K562 (cell line): ENCODE results near the gene FARSA. TPM values are rescaled to one million over a fixed set of nuclear protein-coding genes. Genes with fewer than 3 reads are reported as not detected.

Experiments
- ATAC-seq: fragments of 200-7000 bp; cut with Tn5 transposase; 3 replicates; pipeline ENCODE4 v1.9.1; 2020; ENCODE audit warnings: moderate library complexity
- BruUV-seq: library from RNA; stranded (reverse); fragments of 400-500 nt; replicated peaks from 2 replicates; lab custom pipeline; 2021; lab: Mats Ljungman, UMichigan
- CTCF ChIA-PET: fragments of 300-600 bp; formaldehyde crosslinking; extraction: SDS; loops from one replicate; lab custom pipeline; 2021; ENCODE audit warnings: low intra/inter-chr PET ratio; lab: Yijun Ruan, JAX
- POLR2A ChIA-PET: fragments of 300-600, 350-650 bp; sonication (Branson Sonifier 250); formaldehyde crosslinking; extraction: SDS; loops from one replicate; lab custom pipeline; 2021; ENCODE audit warnings: antibody characterized with exemption, inconsistent platforms; lab: Yijun Ruan, JAX
- DNase-seq, 4 experiments: peaks; one replicate each; pipeline versions ENCODE4 v3.0.0 to v3.0.0-alpha.2; 2011 to 2018; ENCODE audit warnings: low spot score in 3 of 4, mixed read lengths in 3 of 4; ENCODE audit errors: extremely low read depth in 1 of 4
- FAIRE-seq: peaks from 2 replicates; lab custom pipeline; 2011; peaks lifted over from hg19 to GRCh38; lab: Jason Lieb, UNC
- H2AFZ ChIP-seq: 2 replicates; pipeline ENCODE4 v1.6.0; 2011; ENCODE audit warnings: low read depth, low read length, control low read depth, inconsistent platforms
- H3K27ac ChIP-seq: fragments of 200-600 bp; 3 replicates; pipeline ENCODE4 v1.8.0; 2011; ENCODE audit warnings: low read depth, mild to moderate bottlenecking, control low read depth, inconsistent platforms, low read length, moderate library complexity, mixed read lengths; ENCODE audit errors: extremely low read depth
- H3K27me3 ChIP-seq, 2 experiments: fragments of 300-600 bp in 1 of 2; 2 replicates in 1 of 2; 3 replicates in 1 of 2; pipeline versions ENCODE4 v1.6.0 to v1.8.0; 2011; ENCODE audit warnings: inconsistent platforms in 2 of 2, low read length in 2 of 2, mild to moderate bottlenecking in 1 of 2, mixed read lengths in 1 of 2, moderate library complexity in 1 of 2; ENCODE audit not compliant: control insufficient read depth in 2 of 2, insufficient read depth in 2 of 2
- H3K36me3 ChIP-seq: fragments of 300-600 bp; 3 replicates; pipeline ENCODE4 v1.8.0; 2011; ENCODE audit warnings: mild to moderate bottlenecking, low read length, inconsistent platforms; ENCODE audit not compliant: control insufficient read depth, insufficient read depth
- H3K4me1 ChIP-seq, 2 experiments: fragments of 200-600 bp in 1 of 2; replicated peaks in 1 of 2; 2 replicates in 1 of 2; 3 replicates in 1 of 2; pipeline versions ENCODE4 v1.5.1 to v1.8.0; 2011; ENCODE audit warnings: inconsistent platforms in 2 of 2, low read length in 2 of 2, mild to moderate bottlenecking in 1 of 2, mixed read lengths in 1 of 2, moderate library complexity in 1 of 2; ENCODE audit not compliant: control insufficient read depth in 2 of 2, insufficient read depth in 2 of 2
- H3K4me2 ChIP-seq: 2 replicates; pipeline ENCODE4 v1.6.1; 2011; ENCODE audit warnings: low read length, control low read depth, inconsistent platforms, mixed read lengths; ENCODE audit not compliant: insufficient read depth
- H3K4me3 ChIP-seq: fragments of 200-600 bp; sonication (generic), shearing (Covaris generic); 2 replicates; pipeline ENCODE4 v1.5.1; 2016; ENCODE audit warnings: control low read depth, inconsistent platforms
- H3K79me2 ChIP-seq: fragments of 200-600 bp; 3 replicates; pipeline ENCODE4 v1.8.0; 2011; ENCODE audit warnings: low read length, inconsistent platforms; ENCODE audit not compliant: control insufficient read depth, insufficient read depth
- H3K9ac ChIP-seq, 2 experiments: 2 replicates each; pipeline versions ENCODE4 v1.6.0 to v1.6.1; 2011; ENCODE audit warnings: low read depth in 2 of 2, low read length in 2 of 2, control low read depth in 1 of 2, inconsistent platforms in 1 of 2, mild to moderate bottlenecking in 1 of 2, mixed read lengths in 1 of 2; ENCODE audit not compliant: insufficient read depth in 1 of 2
- H3K9me1 ChIP-seq: one replicate; pipeline ENCODE4 v1.6.0; 2011; ENCODE audit warnings: inconsistent platforms, mild to moderate bottlenecking, low read length, moderate library complexity; ENCODE audit not compliant: control insufficient read depth, insufficient read depth
- H3K9me3 ChIP-seq: replicated peaks from 2 replicates; pipeline ENCODE4 v1.5.1; 2011; ENCODE audit warnings: low read depth, low read length, inconsistent platforms; ENCODE audit not compliant: control insufficient read depth, insufficient read depth
- H4K20me1 ChIP-seq: replicated peaks from 2 replicates; pipeline ENCODE4 v1.6.1; 2011; ENCODE audit warnings: low read length, inconsistent platforms, mixed read lengths; ENCODE audit not compliant: control insufficient read depth, insufficient read depth
- GTF2E2 ChIP-seq: fragments of 200-800 bp; sonication (Bioruptor generic); IDR thresholded peaks from 2 replicates; pipeline ENCODE4 v1.6.1; 2016; ENCODE audit warnings: missing genetic modification characterization, missing compliant biosample characterization
- PTRF ChIP-seq: fragments of 450-650 bp; IDR thresholded peaks from 2 replicates; pipeline ENCODE4 v1.6.1; 2016; ENCODE audit warnings: mild to moderate bottlenecking, missing genetic modification characterization, missing compliant biosample characterization
- UBTF ChIP-seq, 2 experiments: IDR thresholded peaks; 2 replicates each; pipeline ENCODE4 v1.6.1; 2012; ENCODE audit warnings: improper control_type of control experiment in 2 of 2, low read depth in 2 of 2, low read length in 2 of 2, borderline replicate concordance in 1 of 2
- ZNF696 ChIP-seq: fragments of 250-450 bp; sonication (Bioruptor Pico); conservative IDR thresholded peaks from 2 replicates; pipeline ENCODE4 v1.4.0; 2020; ENCODE audit warnings: mild to moderate bottlenecking, moderate library complexity
- ZNF778 ChIP-seq: fragments of 450-650 bp; formaldehyde crosslinking; IDR thresholded peaks from 2 replicates; pipeline ENCODE4 v1.4.0; 2020; ENCODE audit warnings: mild to moderate bottlenecking, moderate library complexity
- WGBS: fragments of 100-300 bp; shearing (Covaris generic); methylation state at CpG from one replicate; pipeline ENCODE4 v1.1.6; 2016; ENCODE audit warnings: low coverage, mixed read lengths; ENCODE audit not compliant: insufficient coverage; ENCODE audit errors: missing lambda C conversion rate; 5-methylcytosine and 5-hydroxymethylcytosine counted together
- in situ Hi-C: fragments of 300-500 bp; cut with MboI; formaldehyde crosslinking; loops from 4 replicates; pipeline ENCODE4 v1.15.0; 2018; ENCODE audit warnings: inconsistent platforms, mixed read lengths
- intact Hi-C: fragments of 100-400 bp; cut with micrococcal nuclease; formaldehyde crosslinking; loops from 2 replicates; pipeline ENCODE4 v1.14.2; 2022
- polyA plus RNA-seq, 8 experiments: library from polyadenylated mRNA; depleted of rRNA in 4 of 8; stranded (reverse) in 5 of 8; unstranded in 3 of 8; fragments of >200 nt; fragmentation: Nextera tagmentation in 2 of 8; fragmentation: Illumina TruSeq in 1 of 8; extraction: Ambion mirVana in 2 of 8; extraction: Trizol in 1 of 8; gene quantifications; 2 replicates each; pipeline versions ENCODE4 v1.2.1 to v1.2.3, GENCODE V29; 2011 to 2014; ENCODE audit warnings: inconsistent platforms in 1 of 8, missing spikeins in 1 of 8
- total RNA-seq, 7 experiments: library from RNA; depleted of rRNA in 6 of 7; stranded (reverse); fragments of >200 nt in 6 of 7; fragmentation: Illumina TruSeq in 2 of 7; extraction: Trizol in 2 of 7; gene quantifications; 2 replicates each; pipeline versions ENCODE4 v1.2.1 to v1.2.3, GENCODE V29; 2011 to 2021; ENCODE audit warnings: low replicate concordance in 1 of 7
- TF ChIP-seq, protein P1 (sequence below): fragments of 450-650 bp; IDR thresholded peaks from 2 replicates; pipeline ENCODE4 v1.6.1; 2017; ENCODE audit warnings: antibody characterized with exemption, mild to moderate bottlenecking
- TF ChIP-seq, protein P2 (sequence below): fragments of 450-650 bp; formaldehyde crosslinking; IDR thresholded peaks from 2 replicates; pipeline ENCODE4 v1.4.0; 2022; ENCODE audit warnings: mild to moderate bottlenecking, moderate library complexity
- TF ChIP-seq, protein P3 (sequence below): fragments of 250-450 bp; sonication (Bioruptor Pico); IDR thresholded peaks from 2 replicates; pipeline ENCODE4 v1.4.0; 2020; ENCODE audit warnings: mild to moderate bottlenecking, moderate library complexity

FARSA gene
- total and polyA plus RNA-seq, 9 of the 15 experiments (the other 6 are each of a cell fraction or from before 2014, with no cell fraction given): 25.2 to 237 (median 89.6) TPM

DNA sequence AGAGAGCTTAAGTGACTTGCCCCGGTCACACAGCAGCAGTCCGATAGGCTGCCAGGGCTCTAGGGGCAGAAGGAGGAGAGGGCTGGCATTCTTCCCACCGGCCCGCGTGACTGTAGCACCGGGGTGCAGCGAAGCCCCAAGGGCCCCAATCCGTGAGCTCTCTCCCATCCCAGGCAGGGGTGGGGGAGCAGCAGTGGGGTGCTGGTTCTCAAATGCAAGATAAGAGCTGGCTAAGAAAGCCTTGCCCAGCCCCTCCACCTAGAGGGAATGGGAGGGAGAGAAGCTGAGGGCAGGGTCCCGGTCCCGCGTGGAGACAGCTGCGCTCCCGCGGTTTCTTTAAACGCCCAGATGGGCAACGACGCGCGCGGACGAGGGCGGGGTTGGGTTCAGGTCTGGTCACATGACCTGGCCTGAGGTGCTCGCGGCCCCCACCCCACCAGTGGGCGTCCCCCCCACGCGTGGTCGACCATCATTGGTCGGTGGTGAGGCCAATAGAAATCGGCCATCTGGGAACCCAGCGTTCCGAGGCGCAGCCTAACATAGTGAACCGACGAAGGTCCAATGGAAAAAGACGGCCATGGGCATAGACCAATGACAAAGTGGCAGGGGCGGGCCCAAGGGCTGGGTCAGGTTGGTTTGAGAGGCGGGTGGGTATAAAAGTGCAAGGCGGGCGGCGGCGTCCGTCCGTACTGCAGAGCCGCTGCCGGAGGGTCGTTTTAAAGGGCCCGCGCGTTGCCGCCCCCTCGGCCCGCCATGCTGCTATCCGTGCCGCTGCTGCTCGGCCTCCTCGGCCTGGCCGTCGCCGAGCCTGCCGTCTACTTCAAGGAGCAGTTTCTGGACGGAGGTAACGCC, 4.6 kb upstream of the FARSA start, which contains the start of gene CALR:
Gene CALR, plus strand, starts transcription at position 683 of the 852 bp plus-strand sequence. Its CDS starts 71 bp downstream, at position 754.
- peaks cover 25% of the 10 kb centered on the region for H4K20me1 ChIP-seq
- peak within 1 kb of the TSS; percentile 99 for H3K9ac ChIP-seq
- ATAC-seq (peak; percentile 93), FAIRE-seq (peak; percentile 98), DNase-seq (peak; percentile 92 to 100 (median 96))
- intact Hi-C loops (loop anchor here (5.0 kb wide), 1 partner anchor 51 kb away; the partner anchor contains the start of gene KLF1), in situ Hi-C loops (no loop called here)
- peak within 1 kb of the TSS; percentile 86 for H2AFZ ChIP-seq
- peak within 1 kb of the TSS; percentile 94 for H3K27ac ChIP-seq
- no peaks in the 10 kb centered on the region for H3K27me3 ChIP-seq
- no peaks in the 10 kb centered on the region for H3K9me3 ChIP-seq
- peaks cover 42% of the 10 kb centered on the region for H3K36me3 ChIP-seq
- CTCF ChIA-PET: no interaction called here
- H3K79me2 ChIP-seq: peaks cover 57% of the 10 kb centered on the region
- POLR2A ChIA-PET: interaction anchor here (0.5 to 2.2 kb wide), 25 partner anchors 8 to 226 kb away, joined by 3 to 11 read pairs (median 3); partner anchors contain the start of genes DNASE2, GADD45GIP1, GCDH and KLF1
- H3K4me1 ChIP-seq: peaks cover 36 to 44% of the 10 kb centered on the region in 2 experiments
- under 1% methylated on average over 56 of the region's 63 CpGs for WGBS
- BruUV-seq: no TSS peak
- H3K9me1 ChIP-seq: peaks cover 3% of the 10 kb centered on the region
- peak within 1 kb of the TSS; percentile 90 for H3K4me3 ChIP-seq
- peak within 1 kb of the TSS; percentile 98 for H3K4me2 ChIP-seq
- TF ChIP-seq UBTF (IDR thresholded peaks at IDR 0.05; ENCODE audit: borderline replicate concordance in 1 of 2, low read depth in 2 of 2, low read length in 2 of 2) (no peak), GTF2E2 (tag) (peak; percentile 95), ZNF696 (CRISPR knock-in tag) (no peak), PTRF (tag) (no peak), ZNF778 (CRISPR knock-in tag) (no peak)
- TF ChIP-seq, protein P1, sequence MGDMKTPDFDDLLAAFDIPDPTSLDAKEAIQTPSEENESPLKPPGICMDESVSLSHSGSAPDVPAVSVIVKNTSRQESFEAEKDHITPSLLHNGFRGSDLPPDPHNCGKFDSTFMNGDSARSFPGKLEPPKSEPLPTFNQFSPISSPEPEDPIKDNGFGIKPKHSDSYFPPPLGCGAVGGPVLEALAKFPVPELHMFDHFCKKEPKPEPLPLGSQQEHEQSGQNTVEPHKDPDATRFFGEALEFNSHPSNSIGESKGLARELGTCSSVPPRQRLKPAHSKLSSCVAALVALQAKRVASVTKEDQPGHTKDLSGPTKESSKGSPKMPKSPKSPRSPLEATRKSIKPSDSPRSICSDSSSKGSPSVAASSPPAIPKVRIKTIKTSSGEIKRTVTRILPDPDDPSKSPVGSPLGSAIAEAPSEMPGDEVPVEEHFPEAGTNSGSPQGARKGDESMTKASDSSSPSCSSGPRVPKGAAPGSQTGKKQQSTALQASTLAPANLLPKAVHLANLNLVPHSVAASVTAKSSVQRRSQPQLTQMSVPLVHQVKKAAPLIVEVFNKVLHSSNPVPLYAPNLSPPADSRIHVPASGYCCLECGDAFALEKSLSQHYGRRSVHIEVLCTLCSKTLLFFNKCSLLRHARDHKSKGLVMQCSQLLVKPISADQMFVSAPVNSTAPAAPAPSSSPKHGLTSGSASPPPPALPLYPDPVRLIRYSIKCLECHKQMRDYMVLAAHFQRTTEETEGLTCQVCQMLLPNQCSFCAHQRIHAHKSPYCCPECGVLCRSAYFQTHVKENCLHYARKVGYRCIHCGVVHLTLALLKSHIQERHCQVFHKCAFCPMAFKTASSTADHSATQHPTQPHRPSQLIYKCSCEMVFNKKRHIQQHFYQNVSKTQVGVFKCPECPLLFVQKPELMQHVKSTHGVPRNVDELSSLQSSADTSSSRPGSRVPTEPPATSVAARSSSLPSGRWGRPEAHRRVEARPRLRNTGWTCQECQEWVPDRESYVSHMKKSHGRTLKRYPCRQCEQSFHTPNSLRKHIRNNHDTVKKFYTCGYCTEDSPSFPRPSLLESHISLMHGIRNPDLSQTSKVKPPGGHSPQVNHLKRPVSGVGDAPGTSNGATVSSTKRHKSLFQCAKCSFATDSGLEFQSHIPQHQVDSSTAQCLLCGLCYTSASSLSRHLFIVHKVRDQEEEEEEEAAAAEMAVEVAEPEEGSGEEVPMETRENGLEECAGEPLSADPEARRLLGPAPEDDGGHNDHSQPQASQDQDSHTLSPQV: peak; percentile 20; the same call in 1 of the 2 replicates
- TF ChIP-seq, protein P2, sequence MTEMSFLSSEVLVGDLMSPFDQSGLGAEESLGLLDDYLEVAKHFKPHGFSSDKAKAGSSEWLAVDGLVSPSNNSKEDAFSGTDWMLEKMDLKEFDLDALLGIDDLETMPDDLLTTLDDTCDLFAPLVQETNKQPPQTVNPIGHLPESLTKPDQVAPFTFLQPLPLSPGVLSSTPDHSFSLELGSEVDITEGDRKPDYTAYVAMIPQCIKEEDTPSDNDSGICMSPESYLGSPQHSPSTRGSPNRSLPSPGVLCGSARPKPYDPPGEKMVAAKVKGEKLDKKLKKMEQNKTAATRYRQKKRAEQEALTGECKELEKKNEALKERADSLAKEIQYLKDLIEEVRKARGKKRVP (CRISPR knock-in tag): no peak
- TF ChIP-seq, protein P3, sequence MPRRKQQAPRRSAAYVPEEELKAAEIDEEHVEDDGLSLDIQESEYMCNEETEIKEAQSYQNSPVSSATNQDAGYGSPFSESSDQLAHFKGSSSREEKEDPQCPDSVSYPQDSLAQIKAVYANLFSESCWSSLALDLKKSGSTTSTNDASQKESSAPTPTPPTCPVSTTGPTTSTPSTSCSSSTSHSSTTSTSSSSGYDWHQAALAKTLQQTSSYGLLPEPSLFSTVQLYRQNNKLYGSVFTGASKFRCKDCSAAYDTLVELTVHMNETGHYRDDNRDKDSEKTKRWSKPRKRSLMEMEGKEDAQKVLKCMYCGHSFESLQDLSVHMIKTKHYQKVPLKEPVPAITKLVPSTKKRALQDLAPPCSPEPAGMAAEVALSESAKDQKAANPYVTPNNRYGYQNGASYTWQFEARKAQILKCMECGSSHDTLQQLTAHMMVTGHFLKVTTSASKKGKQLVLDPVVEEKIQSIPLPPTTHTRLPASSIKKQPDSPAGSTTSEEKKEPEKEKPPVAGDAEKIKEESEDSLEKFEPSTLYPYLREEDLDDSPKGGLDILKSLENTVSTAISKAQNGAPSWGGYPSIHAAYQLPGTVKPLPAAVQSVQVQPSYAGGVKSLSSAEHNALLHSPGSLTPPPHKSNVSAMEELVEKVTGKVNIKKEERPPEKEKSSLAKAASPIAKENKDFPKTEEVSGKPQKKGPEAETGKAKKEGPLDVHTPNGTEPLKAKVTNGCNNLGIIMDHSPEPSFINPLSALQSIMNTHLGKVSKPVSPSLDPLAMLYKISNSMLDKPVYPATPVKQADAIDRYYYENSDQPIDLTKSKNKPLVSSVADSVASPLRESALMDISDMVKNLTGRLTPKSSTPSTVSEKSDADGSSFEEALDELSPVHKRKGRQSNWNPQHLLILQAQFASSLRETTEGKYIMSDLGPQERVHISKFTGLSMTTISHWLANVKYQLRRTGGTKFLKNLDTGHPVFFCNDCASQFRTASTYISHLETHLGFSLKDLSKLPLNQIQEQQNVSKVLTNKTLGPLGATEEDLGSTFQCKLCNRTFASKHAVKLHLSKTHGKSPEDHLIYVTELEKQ: no peak
